Peyer's patch (tissue), 4 donors: ENCODE data around the gene UBXN6. TPM values are rescaled to one million over a fixed set of nuclear protein-coding genes. Genes with fewer than 3 reads are reported as not detected.

Experiments
- DNase-seq, 3 donors: peaks; one replicate each; pipeline ENCODE4 v3.0.0-alpha.2; 2017 to 2019
- H3K27ac ChIP-seq, 4 donors: fragments of 200-600 bp; sonication (generic); one replicate each; pipeline ENCODE4 v1.5.1; 2016 to 2019
- H3K27me3 ChIP-seq, 2 donors: fragments of 200-600 bp; sonication (generic); one replicate each; pipeline ENCODE4 v1.5.1; 2019
- H3K36me3 ChIP-seq, 3 donors: fragments of 200-600 bp; sonication (generic); one replicate each; pipeline ENCODE4 v1.5.1; 2016 to 2019
- H3K4me1 ChIP-seq, 4 donors: fragments of 200-600 bp; sonication (generic); one replicate each; pipeline ENCODE4 v1.5.1; 2016 to 2019
- H3K4me3 ChIP-seq, 4 donors: fragments of 200-600 bp; sonication (generic); 1 replicate in 3 of 4; 2 replicates in 1 of 4; pipeline ENCODE4 v1.5.1; 2016 to 2019; ENCODE audit warnings: mild to moderate bottlenecking in 1 of 4
- H3K9me3 ChIP-seq, 4 donors: fragments of 200-600 bp; sonication (generic); one replicate each; pipeline ENCODE4 v1.5.1; 2016 to 2019; ENCODE audit warnings: mild to moderate bottlenecking in 1 of 4
- POLR2A ChIP-seq, 2 donors: fragments of 450-650 bp; IDR thresholded peaks; one replicate each; pipeline ENCODE4 v1.5.1; 2017; ENCODE audit warnings: antibody characterized with exemption in 2 of 2, mild to moderate bottlenecking in 2 of 2, moderate library complexity in 2 of 2
- total RNA-seq, 4 donors: library from RNA; depleted of rRNA; stranded (reverse); fragments of >200 nt; gene quantifications; one replicate each; pipeline ENCODE4 v1.1.0, GENCODE V29; 2016
- TF ChIP-seq, protein P1 (sequence below), 6 experiments: fragments of 450-650 bp in 4 of 6; fragments of 200-600 bp in 2 of 6; sonication (generic) in 1 of 6; IDR thresholded peaks; one replicate each; pipeline ENCODE4 v1.5.1; 2017 to 2019; ENCODE audit warnings: antibody characterized with exemption in 6 of 6, mild to moderate bottlenecking in 3 of 6, moderate library complexity in 1 of 6

Gene UBXN6
- total RNA-seq, 4 donors from 2014 or later, result 94.9 to 178 (median 163) TPM

DNA sequence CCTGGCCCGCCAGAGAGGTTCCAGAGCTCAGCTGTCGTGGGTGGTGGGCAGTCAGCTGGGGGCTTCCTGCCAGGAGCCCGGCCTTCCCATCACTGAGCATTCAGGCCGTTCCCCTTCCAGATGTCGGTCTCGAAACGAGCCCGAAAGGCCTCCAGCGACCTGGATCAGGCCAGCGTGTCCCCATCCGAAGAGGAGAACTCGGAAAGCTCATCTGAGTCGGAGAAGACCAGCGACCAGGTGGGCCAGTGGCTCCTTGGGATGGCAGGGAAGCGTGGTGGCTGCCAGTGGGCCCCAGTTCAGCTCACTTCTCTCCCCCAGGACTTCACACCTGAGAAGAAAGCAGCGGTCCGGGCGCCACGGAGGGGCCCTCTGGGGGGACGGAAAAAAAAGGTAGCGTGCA, 33.9 kb upstream of the UBXN6 start:
- Histone ChIP-seq H3K36me3 (peaks cover 0 to 62% (median 0%) of the 10 kb centered on the region in 3 donors), H3K4me3 (no peak overlapping the region), H3K27me3 (no peaks in the 10 kb centered on the region), H3K27ac (no peak overlapping the region), H3K9me3 (no peaks in the 10 kb centered on the region), H3K4me1 (no peaks in the 10 kb centered on the region)
- TF ChIP-seq POLR2A (IDR thresholded peaks at IDR 0.05), result no peak
- TF ChIP-seq, protein P1, sequence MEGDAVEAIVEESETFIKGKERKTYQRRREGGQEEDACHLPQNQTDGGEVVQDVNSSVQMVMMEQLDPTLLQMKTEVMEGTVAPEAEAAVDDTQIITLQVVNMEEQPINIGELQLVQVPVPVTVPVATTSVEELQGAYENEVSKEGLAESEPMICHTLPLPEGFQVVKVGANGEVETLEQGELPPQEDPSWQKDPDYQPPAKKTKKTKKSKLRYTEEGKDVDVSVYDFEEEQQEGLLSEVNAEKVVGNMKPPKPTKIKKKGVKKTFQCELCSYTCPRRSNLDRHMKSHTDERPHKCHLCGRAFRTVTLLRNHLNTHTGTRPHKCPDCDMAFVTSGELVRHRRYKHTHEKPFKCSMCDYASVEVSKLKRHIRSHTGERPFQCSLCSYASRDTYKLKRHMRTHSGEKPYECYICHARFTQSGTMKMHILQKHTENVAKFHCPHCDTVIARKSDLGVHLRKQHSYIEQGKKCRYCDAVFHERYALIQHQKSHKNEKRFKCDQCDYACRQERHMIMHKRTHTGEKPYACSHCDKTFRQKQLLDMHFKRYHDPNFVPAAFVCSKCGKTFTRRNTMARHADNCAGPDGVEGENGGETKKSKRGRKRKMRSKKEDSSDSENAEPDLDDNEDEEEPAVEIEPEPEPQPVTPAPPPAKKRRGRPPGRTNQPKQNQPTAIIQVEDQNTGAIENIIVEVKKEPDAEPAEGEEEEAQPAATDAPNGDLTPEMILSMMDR (IDR thresholded peaks at IDR 0.05), result no peak
- no peak for DNase-seq

DNA sequence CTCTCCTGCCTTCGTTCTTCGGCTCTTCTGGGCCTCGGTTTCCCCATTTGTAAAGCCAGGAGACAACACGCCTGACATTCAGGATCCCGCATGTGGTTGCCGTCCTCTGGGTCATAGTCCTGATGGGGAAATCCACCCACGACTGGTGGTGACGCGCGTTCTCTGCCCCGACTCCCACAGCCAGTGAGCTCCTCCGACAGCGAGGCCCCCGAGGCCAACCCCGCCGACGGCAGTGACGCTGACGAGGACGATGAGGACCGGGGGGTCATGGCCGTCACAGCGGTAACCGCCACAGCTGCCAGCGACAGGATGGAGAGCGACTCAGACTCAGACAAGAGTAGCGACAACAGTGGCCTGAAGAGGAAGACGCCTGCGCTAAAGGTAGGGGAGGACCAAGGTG, 30.9 kb upstream of the UBXN6 start:
- no peak overlapping the region for H3K27ac ChIP-seq

DNA sequence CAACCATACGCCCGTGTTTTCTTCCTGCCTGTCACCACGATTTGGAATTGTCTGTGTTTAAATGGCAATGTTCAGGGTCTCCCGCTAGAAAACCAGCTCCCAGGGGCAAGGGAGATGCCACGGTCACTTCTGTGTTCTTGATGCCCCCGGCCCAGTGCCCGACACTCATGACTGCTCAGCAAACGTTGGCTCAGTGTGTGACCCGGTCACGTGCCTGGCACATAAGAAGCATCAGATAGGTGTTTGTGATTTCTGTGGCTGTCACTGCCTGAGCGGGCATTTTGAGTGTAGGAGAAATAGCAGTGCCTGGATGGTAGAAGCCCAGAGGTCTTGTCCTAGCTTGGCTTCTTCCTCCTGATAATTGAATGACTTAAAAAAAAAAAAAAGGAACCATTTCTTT, 30.0 kb upstream of the UBXN6 start:
- Histone ChIP-seq H3K36me3 (peaks cover 0 to 52% (median 0%) of the 10 kb centered on the region in 3 donors), H3K27ac (no peak overlapping the region), H3K9me3 (no peaks in the 10 kb centered on the region), H3K4me1 (no peaks in the 10 kb centered on the region), H3K27me3 (no peaks in the 10 kb centered on the region), H3K4me3 (no peak overlapping the region)
- no peak for TF ChIP-seq POLR2A (IDR thresholded peaks at IDR 0.05)
- TF ChIP-seq, protein P1 (IDR thresholded peaks at IDR 0.05), result no peak
- DNase-seq, result no peak

More for the DNA sequence above, 30.9 kb upstream of the UBXN6 start:
- DNase-seq, result no peak
- Histone ChIP-seq H3K36me3 (peaks cover 0 to 45% (median 0%) of the 10 kb centered on the region in 3 donors), H3K27me3 (no peaks in the 10 kb centered on the region), H3K9me3 (no peaks in the 10 kb centered on the region), H3K4me3 (no peak overlapping the region), H3K4me1 (no peaks in the 10 kb centered on the region)
- no peak for TF ChIP-seq POLR2A (IDR thresholded peaks at IDR 0.05)
- TF ChIP-seq, protein P1 (IDR thresholded peaks at IDR 0.05), result no peak

DNA sequence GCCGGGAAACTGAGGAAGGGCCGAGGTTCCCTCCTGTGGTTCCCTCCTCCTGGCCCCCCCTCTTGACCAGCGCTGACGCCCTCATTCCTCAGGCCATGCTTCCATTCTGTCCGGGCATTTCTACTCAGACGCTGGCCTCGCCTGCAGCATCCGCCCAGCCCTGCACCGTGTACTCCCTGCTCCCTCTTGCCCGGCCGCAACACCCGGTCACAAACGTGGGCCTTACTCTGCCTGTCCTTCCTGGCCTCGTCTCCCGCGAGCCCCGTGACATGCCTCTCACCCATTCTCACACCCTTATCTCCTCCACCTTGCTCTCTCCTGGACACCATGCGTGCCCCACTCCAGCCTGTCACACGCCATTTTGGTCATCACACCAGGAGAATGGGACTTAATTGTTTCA, 25.8 kb upstream of the UBXN6 start:
- Histone ChIP-seq H3K27me3 (no peaks in the 10 kb centered on the region), H3K9me3 (no peaks in the 10 kb centered on the region), H3K36me3 (peaks cover 0 to 28% (median 0%) of the 10 kb centered on the region in 3 donors), H3K27ac (no peak overlapping the region), H3K4me1 (no peaks in the 10 kb centered on the region), H3K4me3 (no peak overlapping the region)
- no peak for DNase-seq
- no peak for TF ChIP-seq POLR2A (IDR thresholded peaks at IDR 0.05)
- TF ChIP-seq, protein P1 (IDR thresholded peaks at IDR 0.05), result no peak

DNA sequence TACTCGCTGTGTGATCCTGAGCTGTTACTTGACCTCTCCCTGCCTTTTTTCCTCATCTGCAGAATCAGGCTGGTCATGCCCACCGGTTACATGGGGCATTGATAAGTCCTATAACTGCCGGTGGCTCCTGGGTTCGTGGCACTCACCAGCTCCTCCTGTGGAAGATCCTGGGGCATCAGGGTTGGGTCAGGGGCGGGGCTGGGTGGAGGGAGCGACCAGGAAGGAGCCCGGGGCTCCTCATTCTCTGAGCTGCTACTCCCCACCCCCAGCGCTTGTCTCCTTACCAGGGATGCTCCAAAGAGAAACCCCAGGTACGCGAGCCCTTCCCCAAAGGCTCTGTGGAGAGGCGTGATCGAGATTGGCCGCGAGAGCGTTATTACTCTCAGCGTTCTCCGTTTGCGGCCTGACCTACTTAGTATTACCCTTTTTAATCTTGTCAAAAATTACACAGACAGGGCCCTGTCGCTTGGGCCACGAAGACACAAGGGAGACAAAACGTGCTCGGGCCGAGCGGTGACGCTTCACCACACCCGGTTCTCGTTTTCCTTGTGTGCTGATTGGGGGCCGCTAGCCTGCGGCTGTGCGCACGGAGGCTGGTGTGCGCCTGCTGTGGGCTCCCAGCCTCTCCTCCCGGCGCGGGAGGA, 25.2 kb upstream of the UBXN6 start:
- TF ChIP-seq, protein P1 (IDR thresholded peaks at IDR 0.05), result no peak
- Histone ChIP-seq H3K27me3 (no peaks in the 10 kb centered on the region), H3K4me3 (no peak overlapping the region), H3K27ac (no peak overlapping the region), H3K36me3 (peaks cover 0 to 26% (median 0%) of the 10 kb centered on the region in 3 donors), H3K9me3 (no peaks in the 10 kb centered on the region), H3K4me1 (no peaks in the 10 kb centered on the region)
- DNase-seq, result no peak
